Caco-2 (cell line): Measurements from ENCODE around the gene MFSD1. TPM values are rescaled to one million over a fixed set of nuclear protein-coding genes. Genes with fewer than 3 reads are reported as not detected.

ENCODE experiments used
- BruUV-seq: library from RNA; stranded (reverse); fragments of 400-500 nt; replicated peaks from 2 replicates; lab custom pipeline; 2021; lab: Mats Ljungman, UMichigan
- CTCF ChIA-PET: fragments of 300-600 bp; sonication (Branson Sonifier 250); formaldehyde crosslinking; loops from one replicate; lab custom pipeline; 2022; ENCODE audit warnings: antibody characterized with exemption; lab: Charles Lee
- POLR2A ChIA-PET: fragments of 300-600 bp; sonication (Branson Sonifier 250); formaldehyde crosslinking; loops from one replicate; lab custom pipeline; 2022; ENCODE audit warnings: antibody characterized with exemption; lab: Charles Lee
- DNase-seq, 2 experiments: peaks; one replicate each; pipeline versions ENCODE4 v3.0.0 to v3.0.0-alpha.2; 2020 to 2022
- H3K27me3 ChIP-seq: replicated peaks from 2 replicates; pipeline ENCODE4 v1.6.0; 2011; ENCODE audit warnings: low read length; ENCODE audit not compliant: control insufficient read depth, insufficient read depth
- H3K36me3 ChIP-seq: 2 replicates; pipeline ENCODE4 v1.5.1; 2011; ENCODE audit warnings: low read length; ENCODE audit not compliant: control insufficient read depth, insufficient read depth
- H3K4me1 ChIP-seq: fragments of 250-450 bp; sonication (Bioruptor Pico); 2 replicates; pipeline ENCODE4 v1.5.1; 2020; ENCODE audit warnings: mild to moderate bottlenecking
- H3K4me3 ChIP-seq: 2 replicates; pipeline ENCODE4 v1.5.1; 2011; ENCODE audit warnings: low read depth, mild to moderate bottlenecking, control low read depth, low read length
- H3K9me3 ChIP-seq: fragments of 250-450 bp; sonication (Bioruptor Pico); 2 replicates; pipeline ENCODE4 v1.5.1; 2020; ENCODE audit warnings: mild to moderate bottlenecking, moderate library complexity
- H3K27ac Mint-ChIP-seq: one replicate; pipeline ENCODE4 v1.8.0; 2022; ENCODE audit warnings: mixed read lengths; ENCODE audit not compliant: unreplicated experiment
- H3K27me3 Mint-ChIP-seq: one replicate; pipeline ENCODE4 v1.8.0; 2022; ENCODE audit warnings: mixed read lengths; ENCODE audit not compliant: insufficient read depth, unreplicated experiment
- H3K36me3 Mint-ChIP-seq: one replicate; pipeline ENCODE4 v1.8.0; 2022; ENCODE audit warnings: mild to moderate bottlenecking, mixed read lengths; ENCODE audit not compliant: insufficient read depth, unreplicated experiment
- H3K4me1 Mint-ChIP-seq: one replicate; pipeline ENCODE4 v1.8.0; 2022; ENCODE audit warnings: low read depth, mixed read lengths; ENCODE audit not compliant: unreplicated experiment
- H3K4me3 Mint-ChIP-seq: one replicate; pipeline ENCODE4 v1.8.0; 2022; ENCODE audit warnings: mild to moderate bottlenecking, moderate library complexity, mixed read lengths; ENCODE audit not compliant: unreplicated experiment
- H3K9me3 Mint-ChIP-seq: one replicate; pipeline ENCODE4 v1.8.0; 2022; ENCODE audit warnings: mixed read lengths; ENCODE audit not compliant: unreplicated experiment
- intact Hi-C: fragments of 100-400 bp; cut with micrococcal nuclease; formaldehyde crosslinking; loops from one replicate; pipeline ENCODE4 v1.10.0; 2022; ENCODE audit not compliant: unreplicated experiment
- total RNA-seq: library from RNA; stranded (reverse); gene quantifications from 2 replicates; pipeline ENCODE4 v1.2.3, GENCODE V29; 2022
- TF ChIP-seq, protein P1 (sequence below), 2 experiments: fragments of 200-600 bp in 1 of 2; IDR thresholded peaks; 1 replicate in 1 of 2; 2 replicates in 1 of 2; pipeline versions ENCODE4 v1.5.1 to v1.8.0; 2011 to 2022; ENCODE audit warnings: antibody characterized with exemption in 1 of 2, control low read depth in 1 of 2, inconsistent platforms in 1 of 2, low read depth in 1 of 2, low read length in 1 of 2, mild to moderate bottlenecking in 1 of 2, moderate library complexity in 1 of 2; ENCODE audit not compliant: insufficient read depth in 1 of 2, severe bottlenecking in 1 of 2, unreplicated experiment in 1 of 2

The MFSD1 gene
- total RNA-seq, 1 experiment from 2014 or later = 16.9 TPM

DNA sequence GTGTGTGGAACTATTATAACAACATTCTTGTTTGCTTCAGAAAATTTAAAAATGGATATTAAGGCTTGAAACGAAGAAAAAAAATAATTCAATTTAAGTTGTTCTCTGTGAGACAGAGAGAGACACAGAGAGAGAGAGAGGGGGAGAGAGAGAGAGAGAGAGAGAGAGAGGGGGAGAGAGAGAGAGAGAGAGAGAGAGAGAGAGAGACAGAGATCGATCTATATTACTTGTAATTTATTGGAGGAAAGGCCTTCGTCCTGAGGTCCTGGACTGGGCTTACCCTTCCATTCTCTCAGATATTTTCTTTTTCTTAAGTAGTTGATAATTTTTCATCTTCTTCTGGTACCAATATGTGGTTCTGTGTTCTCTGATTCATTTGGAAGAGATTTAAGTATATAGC, 25.9 kb downstream of the MFSD1 start:
- POLR2A ChIA-PET = no interaction called here
- Mint-ChIP-seq H3K4me1 (no peaks in the 10 kb centered on the region), H3K27ac (no peak overlapping the region), H3K27me3 (no peaks in the 10 kb centered on the region), H3K4me3 (no peak overlapping the region), H3K9me3 (no peaks in the 10 kb centered on the region), H3K36me3 (no peaks in the 10 kb centered on the region)
- Histone ChIP-seq H3K9me3 (no peaks in the 10 kb centered on the region), H3K4me1 (no peaks in the 10 kb centered on the region), H3K36me3 (no peaks in the 10 kb centered on the region), H3K4me3 (no peak overlapping the region), H3K27me3 (no peaks in the 10 kb centered on the region)
- TF ChIP-seq, protein P1, sequence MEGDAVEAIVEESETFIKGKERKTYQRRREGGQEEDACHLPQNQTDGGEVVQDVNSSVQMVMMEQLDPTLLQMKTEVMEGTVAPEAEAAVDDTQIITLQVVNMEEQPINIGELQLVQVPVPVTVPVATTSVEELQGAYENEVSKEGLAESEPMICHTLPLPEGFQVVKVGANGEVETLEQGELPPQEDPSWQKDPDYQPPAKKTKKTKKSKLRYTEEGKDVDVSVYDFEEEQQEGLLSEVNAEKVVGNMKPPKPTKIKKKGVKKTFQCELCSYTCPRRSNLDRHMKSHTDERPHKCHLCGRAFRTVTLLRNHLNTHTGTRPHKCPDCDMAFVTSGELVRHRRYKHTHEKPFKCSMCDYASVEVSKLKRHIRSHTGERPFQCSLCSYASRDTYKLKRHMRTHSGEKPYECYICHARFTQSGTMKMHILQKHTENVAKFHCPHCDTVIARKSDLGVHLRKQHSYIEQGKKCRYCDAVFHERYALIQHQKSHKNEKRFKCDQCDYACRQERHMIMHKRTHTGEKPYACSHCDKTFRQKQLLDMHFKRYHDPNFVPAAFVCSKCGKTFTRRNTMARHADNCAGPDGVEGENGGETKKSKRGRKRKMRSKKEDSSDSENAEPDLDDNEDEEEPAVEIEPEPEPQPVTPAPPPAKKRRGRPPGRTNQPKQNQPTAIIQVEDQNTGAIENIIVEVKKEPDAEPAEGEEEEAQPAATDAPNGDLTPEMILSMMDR (IDR thresholded peaks at IDR 0.05; ENCODE audit: insufficient read depth in 1 of 2, low read depth in 1 of 2, low read length in 1 of 2, severe bottlenecking in 1 of 2, unreplicated experiment in 1 of 2) = no peak
- DNase-seq = no peak
- CTCF ChIA-PET = no interaction called here
- no TSS peak for BruUV-seq
- intact Hi-C loops = no loop called here

DNA sequence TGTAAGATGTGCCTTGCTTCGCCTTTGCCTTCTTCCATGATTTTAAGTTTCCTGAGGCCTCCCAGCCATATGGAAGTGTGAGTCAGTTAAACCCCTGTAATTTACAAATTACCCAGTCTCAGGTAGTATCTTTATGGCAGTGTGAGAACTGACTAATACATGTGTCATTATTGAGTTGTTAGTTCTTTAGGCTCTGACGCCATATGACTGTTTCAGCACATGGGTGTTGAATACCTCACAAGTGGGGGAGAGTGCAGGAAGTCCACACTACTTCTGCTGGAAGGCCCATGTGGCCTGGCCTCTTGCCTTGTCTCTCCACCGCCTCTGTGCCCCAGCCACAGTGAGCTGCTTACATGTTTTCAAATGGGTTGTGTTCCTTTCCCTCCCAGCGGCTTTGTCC, 28.5 kb downstream of the MFSD1 start:
- peaks cover 7% of the 10 kb centered on the region for H3K4me1 Mint-ChIP-seq
- no peaks in the 10 kb centered on the region for H3K36me3 ChIP-seq
- no peak overlapping the region for H3K4me3 ChIP-seq
- H3K4me3 Mint-ChIP-seq = no peak overlapping the region
- H3K27ac Mint-ChIP-seq = no peak overlapping the region
- H3K36me3 Mint-ChIP-seq = no peaks in the 10 kb centered on the region
- intact Hi-C loops = no loop called here
- H3K9me3 Mint-ChIP-seq = no peaks in the 10 kb centered on the region
- TF ChIP-seq, protein P1 (IDR thresholded peaks at IDR 0.05; ENCODE audit: insufficient read depth in 1 of 2, low read depth in 1 of 2, low read length in 1 of 2, severe bottlenecking in 1 of 2, unreplicated experiment in 1 of 2) = no peak
- DNase-seq = no peak
- H3K27me3 Mint-ChIP-seq = peaks cover 14% of the 10 kb centered on the region
- CTCF ChIA-PET = no interaction called here
- no peaks in the 10 kb centered on the region for H3K27me3 ChIP-seq
- POLR2A ChIA-PET = no interaction called here
- BruUV-seq = no TSS peak
- no peaks in the 10 kb centered on the region for H3K9me3 ChIP-seq
- no peaks in the 10 kb centered on the region for H3K4me1 ChIP-seq

DNA sequence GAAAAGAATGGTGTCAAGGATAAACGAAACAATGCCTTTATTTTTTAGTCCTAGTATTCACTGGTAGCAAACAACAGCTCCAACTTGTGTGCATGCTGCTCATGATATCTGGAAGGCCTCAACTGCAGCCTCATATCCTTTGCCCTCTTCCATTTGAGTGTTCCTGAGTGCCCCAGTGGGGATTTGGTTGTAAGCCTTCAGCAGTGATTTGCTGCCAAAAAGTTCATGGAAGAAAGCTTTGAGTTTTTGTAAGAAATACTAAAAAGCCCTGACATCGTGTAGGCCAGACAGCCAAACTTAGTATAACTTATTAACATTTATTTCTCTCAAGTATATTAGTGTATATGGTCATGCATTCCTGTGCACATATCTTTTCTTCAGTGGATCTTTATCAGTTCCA, 30.0 kb downstream of the MFSD1 start:
- H3K36me3 Mint-ChIP-seq = no peaks in the 10 kb centered on the region
- H3K4me3 ChIP-seq = no peak overlapping the region
- H3K4me1 Mint-ChIP-seq = peaks cover 7% of the 10 kb centered on the region

More for the DNA sequence above, 30.0 kb downstream of the MFSD1 start:
- DNase-seq = no peak
- H3K9me3 Mint-ChIP-seq = no peaks in the 10 kb centered on the region
- intact Hi-C loops = no loop called here
- Histone ChIP-seq H3K27me3 (no peaks in the 10 kb centered on the region), H3K4me1 (no peaks in the 10 kb centered on the region), H3K36me3 (no peaks in the 10 kb centered on the region), H3K9me3 (no peaks in the 10 kb centered on the region)
- TF ChIP-seq, protein P1 (IDR thresholded peaks at IDR 0.05; ENCODE audit: insufficient read depth in 1 of 2, low read depth in 1 of 2, low read length in 1 of 2, severe bottlenecking in 1 of 2, unreplicated experiment in 1 of 2) = no peak
- no peak overlapping the region for H3K4me3 Mint-ChIP-seq
- BruUV-seq = no TSS peak
- POLR2A ChIA-PET = no interaction called here
- H3K27ac Mint-ChIP-seq = no peak overlapping the region
- CTCF ChIA-PET = no interaction called here
- peaks cover 17% of the 10 kb centered on the region for H3K27me3 Mint-ChIP-seq
